Loucy (cell line): Measurements from ENCODE around the gene DCST1.

ENCODE experiments used
- EZH2phosphoT487 ChIP-seq: fragments of 200-600 bp; IDR thresholded peaks from 2 replicates; pipeline ENCODE4 v1.6.1; 2018; ENCODE audit warnings: antibody characterized with exemption, mild to moderate bottlenecking, moderate library complexity, borderline replicate concordance
- TF ChIP-seq, protein P1 (sequence below): fragments of 200-600 bp; sonication (generic); conservative IDR thresholded peaks from 2 replicates; pipeline ENCODE4 v1.5.1; 2014; ENCODE audit warnings: mild to moderate bottlenecking, antibody characterized with exemption, low read length

GRCh38 chr1:155016231-155016831 lies 17.3 kb upstream of the DCST1 start:
- TF ChIP-seq, protein P1, sequence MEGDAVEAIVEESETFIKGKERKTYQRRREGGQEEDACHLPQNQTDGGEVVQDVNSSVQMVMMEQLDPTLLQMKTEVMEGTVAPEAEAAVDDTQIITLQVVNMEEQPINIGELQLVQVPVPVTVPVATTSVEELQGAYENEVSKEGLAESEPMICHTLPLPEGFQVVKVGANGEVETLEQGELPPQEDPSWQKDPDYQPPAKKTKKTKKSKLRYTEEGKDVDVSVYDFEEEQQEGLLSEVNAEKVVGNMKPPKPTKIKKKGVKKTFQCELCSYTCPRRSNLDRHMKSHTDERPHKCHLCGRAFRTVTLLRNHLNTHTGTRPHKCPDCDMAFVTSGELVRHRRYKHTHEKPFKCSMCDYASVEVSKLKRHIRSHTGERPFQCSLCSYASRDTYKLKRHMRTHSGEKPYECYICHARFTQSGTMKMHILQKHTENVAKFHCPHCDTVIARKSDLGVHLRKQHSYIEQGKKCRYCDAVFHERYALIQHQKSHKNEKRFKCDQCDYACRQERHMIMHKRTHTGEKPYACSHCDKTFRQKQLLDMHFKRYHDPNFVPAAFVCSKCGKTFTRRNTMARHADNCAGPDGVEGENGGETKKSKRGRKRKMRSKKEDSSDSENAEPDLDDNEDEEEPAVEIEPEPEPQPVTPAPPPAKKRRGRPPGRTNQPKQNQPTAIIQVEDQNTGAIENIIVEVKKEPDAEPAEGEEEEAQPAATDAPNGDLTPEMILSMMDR, result no peak
- TF ChIP-seq EZH2phosphoT487, result no peak
